ENCODE measurements around the gene OR6J1.
A peak's percentile ranks its signal among the peaks of the same experiment; 100 is the strongest.

The OR6J1 gene

DNA sequence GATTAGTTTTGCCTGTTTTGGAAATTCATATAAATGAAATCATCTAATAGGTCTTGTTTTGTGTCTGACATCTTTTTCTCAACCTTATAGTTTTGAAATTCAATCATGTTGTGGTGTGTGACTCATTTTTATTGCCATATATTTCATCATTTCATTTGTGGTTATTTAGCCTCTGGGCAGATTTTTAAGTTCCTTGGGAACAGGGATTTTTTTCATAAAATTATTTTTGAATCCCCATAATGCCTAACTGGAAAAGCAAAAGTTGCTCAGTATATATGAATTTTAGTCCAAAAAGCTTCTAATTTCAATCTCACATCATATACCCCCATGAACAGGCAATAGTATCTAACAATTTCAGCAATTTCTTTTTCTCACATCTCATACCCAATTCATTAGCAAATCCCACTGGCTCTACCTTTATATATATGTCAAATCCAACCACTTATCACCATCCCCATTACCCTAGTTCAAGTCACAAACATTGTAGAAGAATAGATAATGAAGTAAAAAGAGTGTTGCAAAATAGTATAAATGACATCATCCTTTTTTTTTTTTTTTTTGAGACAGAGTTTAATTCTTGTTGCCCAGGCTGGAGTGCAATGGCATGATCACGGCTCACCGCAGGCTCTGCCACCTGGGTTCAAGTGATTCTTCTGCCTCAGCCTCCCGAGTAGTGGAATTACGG, 2.6 kb upstream of the OR6J1 start (continued):
- TF ChIP-seq, protein P1, sequence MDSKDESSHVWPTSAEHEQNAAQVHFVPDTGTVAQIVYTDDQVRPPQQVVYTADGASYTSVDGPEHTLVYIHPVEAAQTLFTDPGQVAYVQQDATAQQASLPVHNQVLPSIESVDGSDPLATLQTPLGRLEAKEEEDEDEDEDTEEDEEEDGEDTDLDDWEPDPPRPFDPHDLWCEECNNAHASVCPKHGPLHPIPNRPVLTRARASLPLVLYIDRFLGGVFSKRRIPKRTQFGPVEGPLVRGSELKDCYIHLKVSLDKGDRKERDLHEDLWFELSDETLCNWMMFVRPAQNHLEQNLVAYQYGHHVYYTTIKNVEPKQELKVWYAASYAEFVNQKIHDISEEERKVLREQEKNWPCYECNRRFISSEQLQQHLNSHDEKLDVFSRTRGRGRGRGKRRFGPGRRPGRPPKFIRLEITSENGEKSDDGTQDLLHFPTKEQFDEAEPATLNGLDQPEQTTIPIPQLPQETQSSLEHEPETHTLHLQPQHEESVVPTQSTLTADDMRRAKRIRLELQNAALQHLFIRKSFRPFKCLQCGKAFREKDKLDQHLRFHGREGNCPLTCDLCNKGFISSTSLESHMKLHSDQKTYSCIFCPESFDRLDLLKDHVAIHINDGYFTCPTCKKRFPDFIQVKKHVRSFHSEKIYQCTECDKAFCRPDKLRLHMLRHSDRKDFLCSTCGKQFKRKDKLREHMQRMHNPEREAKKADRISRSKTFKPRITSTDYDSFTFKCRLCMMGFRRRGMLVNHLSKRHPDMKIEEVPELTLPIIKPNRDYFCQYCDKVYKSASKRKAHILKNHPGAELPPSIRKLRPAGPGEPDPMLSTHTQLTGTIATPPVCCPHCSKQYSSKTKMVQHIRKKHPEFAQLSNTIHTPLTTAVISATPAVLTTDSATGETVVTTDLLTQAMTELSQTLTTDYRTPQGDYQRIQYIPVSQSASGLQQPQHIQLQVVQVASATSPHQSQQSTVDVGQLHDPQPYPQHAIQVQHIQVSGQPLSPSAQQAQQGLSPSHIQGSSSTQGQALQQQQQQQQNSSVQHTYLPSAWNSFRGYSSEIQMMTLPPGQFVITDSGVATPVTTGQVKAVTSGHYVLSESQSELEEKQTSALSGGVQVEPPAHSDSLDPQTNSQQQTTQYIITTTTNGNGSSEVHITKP (tag by site-specific recombination; IDR thresholded peaks at IDR 0.05): peak; percentile 38; the same call in 1 of the 2 replicates
- peak; percentile 28 for TF ChIP-seq ZEB2 (tag by site-specific recombination; IDR thresholded peaks at IDR 0.05)
- 0 out of 2 replicates have a peak, but pooled peaks have one; percentile 34 for TF ChIP-seq ZNF600 (tag by site-specific recombination; IDR thresholded peaks at IDR 0.05)
- peak; percentile 59 for TF ChIP-seq ZNF629 (tag by site-specific recombination; IDR thresholded peaks at IDR 0.05)
- TF ChIP-seq ZNF324 (tag by site-specific recombination; IDR thresholded peaks at IDR 0.05): peak; percentile 49; the same call in 1 of the 2 replicates
- TF ChIP-seq MZF1 (tag by site-specific recombination; IDR thresholded peaks at IDR 0.05; ENCODE audit: borderline replicate concordance): peak; percentile 65; the same call in 1 of the 2 replicates
- TF ChIP-seq TSHZ1 (tag by site-specific recombination; IDR thresholded peaks at IDR 0.05; ENCODE audit: borderline replicate concordance): peak; percentile 7; the same call in 1 of the 2 replicates
- TF ChIP-seq, protein P2, sequence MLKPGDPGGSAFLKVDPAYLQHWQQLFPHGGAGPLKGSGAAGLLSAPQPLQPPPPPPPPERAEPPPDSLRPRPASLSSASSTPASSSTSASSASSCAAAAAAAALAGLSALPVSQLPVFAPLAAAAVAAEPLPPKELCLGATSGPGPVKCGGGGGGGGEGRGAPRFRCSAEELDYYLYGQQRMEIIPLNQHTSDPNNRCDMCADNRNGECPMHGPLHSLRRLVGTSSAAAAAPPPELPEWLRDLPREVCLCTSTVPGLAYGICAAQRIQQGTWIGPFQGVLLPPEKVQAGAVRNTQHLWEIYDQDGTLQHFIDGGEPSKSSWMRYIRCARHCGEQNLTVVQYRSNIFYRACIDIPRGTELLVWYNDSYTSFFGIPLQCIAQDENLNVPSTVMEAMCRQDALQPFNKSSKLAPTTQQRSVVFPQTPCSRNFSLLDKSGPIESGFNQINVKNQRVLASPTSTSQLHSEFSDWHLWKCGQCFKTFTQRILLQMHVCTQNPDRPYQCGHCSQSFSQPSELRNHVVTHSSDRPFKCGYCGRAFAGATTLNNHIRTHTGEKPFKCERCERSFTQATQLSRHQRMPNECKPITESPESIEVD (tag by site-specific recombination; IDR thresholded peaks at IDR 0.05): peak; percentile 74
- no peak for TF ChIP-seq TRIM28 (IDR thresholded peaks at IDR 0.05; ENCODE audit: borderline replicate concordance, low read length)
- no peak for TF ChIP-seq ZNF747 (tag by site-specific recombination; IDR thresholded peaks at IDR 0.05)
- TF ChIP-seq, protein P3, sequence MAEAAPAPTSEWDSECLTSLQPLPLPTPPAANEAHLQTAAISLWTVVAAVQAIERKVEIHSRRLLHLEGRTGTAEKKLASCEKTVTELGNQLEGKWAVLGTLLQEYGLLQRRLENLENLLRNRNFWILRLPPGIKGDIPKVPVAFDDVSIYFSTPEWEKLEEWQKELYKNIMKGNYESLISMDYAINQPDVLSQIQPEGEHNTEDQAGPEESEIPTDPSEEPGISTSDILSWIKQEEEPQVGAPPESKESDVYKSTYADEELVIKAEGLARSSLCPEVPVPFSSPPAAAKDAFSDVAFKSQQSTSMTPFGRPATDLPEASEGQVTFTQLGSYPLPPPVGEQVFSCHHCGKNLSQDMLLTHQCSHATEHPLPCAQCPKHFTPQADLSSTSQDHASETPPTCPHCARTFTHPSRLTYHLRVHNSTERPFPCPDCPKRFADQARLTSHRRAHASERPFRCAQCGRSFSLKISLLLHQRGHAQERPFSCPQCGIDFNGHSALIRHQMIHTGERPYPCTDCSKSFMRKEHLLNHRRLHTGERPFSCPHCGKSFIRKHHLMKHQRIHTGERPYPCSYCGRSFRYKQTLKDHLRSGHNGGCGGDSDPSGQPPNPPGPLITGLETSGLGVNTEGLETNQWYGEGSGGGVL (tag by site-specific recombination; IDR thresholded peaks at IDR 0.05): peak; percentile 21; the same call in 1 of the 2 replicates

DNA sequence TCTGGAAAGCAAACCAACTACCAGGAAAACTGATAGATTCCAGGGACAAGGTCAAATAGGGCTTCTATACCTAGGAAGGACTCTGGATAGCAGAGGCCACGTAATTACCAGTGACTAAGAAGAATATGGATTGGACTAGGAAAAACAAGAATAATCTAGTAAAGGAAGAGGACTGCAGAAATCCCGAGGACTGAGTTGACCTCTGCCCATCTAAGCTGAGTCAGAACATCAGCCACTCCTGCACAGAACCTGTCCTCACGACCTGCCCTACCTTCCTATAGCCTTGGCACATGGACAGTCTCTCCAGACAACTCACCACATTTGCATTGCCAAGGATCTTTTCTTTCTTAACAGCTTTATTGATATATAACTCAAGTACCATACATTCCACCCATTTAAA, 2.3 kb downstream of the OR6J1 start:
- no peaks in the 10 kb centered on the region for H3K4me1 ChIP-seq (ENCODE audit: control insufficient read depth, insufficient read depth, low read length)
- H3K36me3 ChIP-seq (ENCODE audit: control insufficient read depth in 2 of 2, insufficient read depth in 1 of 2, low read length in 2 of 2): no peaks in the 10 kb centered on the region
- H3K4me3 ChIP-seq (ENCODE audit: low read depth, low read length): no peak overlapping the region
- no peak overlapping the region for H3K27ac ChIP-seq (ENCODE audit: extremely low read depth, low read depth, low read length)
- POLR2A ChIA-PET: no interaction called here
- H3K9me3 ChIP-seq (ENCODE audit: control insufficient read depth, insufficient read depth, low read depth, low read length): no peaks in the 10 kb centered on the region
- CTCF ChIA-PET: interaction anchor here (0.6 to 2.2 kb wide), 6 partner anchors 11 to 212 kb away, joined by 3 to 15 read pairs (median 3); no protein-coding TSS in a partner anchor
- TF ChIP-seq ZNF585B (tag by site-specific recombination; IDR thresholded peaks at IDR 0.05) (no peak), ZNF548 (tag by site-specific recombination; IDR thresholded peaks at IDR 0.05) (no peak), KLF8 (tag by site-specific recombination; IDR thresholded peaks at IDR 0.05) (no peak), ZSCAN4 (tag by site-specific recombination; IDR thresholded peaks at IDR 0.05) (no peak), KLF10 (tag by site-specific recombination; IDR thresholded peaks at IDR 0.05) (no peak), ZNF19 (tag by site-specific recombination; IDR thresholded peaks at IDR 0.05; ENCODE audit: low read depth) (no peak), OVOL3 (tag by site-specific recombination; IDR thresholded peaks at IDR 0.05) (no peak), ZSCAN30 (tag by site-specific recombination; IDR thresholded peaks at IDR 0.05) (no peak), ZNF423 (tag by site-specific recombination; IDR thresholded peaks at IDR 0.05) (no peak), ZSCAN16 (tag by site-specific recombination; IDR thresholded peaks at IDR 0.05) (no peak), GLIS1 (tag by site-specific recombination; IDR thresholded peaks at IDR 0.05) (no peak), ZNF223 (tag by site-specific recombination; IDR thresholded peaks at IDR 0.05) (no peak), ZNF654 (tag by site-specific recombination; IDR thresholded peaks at IDR 0.05; ENCODE audit: low read depth) (no peak), ZNF202 (tag by site-specific recombination; IDR thresholded peaks at IDR 0.05; ENCODE audit: borderline replicate concordance) (no peak), GLI4 (tag by site-specific recombination; IDR thresholded peaks at IDR 0.05) (no peak)
